Motor neuron (in vitro differentiated cells): ENCODE results near the gene RCVRN. TPM values are rescaled to one million over a fixed set of nuclear protein-coding genes. Genes with fewer than 3 reads are reported as not detected.

ENCODE experiments used
- ATAC-seq, 8 experiments: fragments of 200-7000 bp; cut with Tn5 transposase; replicated peaks in 6 of 8; 2 replicates each; pipeline ENCODE4 v1.8.0; 2021; ENCODE audit warnings: mild to moderate bottlenecking in 8 of 8, moderate library complexity in 8 of 8
- H3K27ac ChIP-seq, 2 donors: fragments of 250-450 bp; sonication (Bioruptor Pico); 2 replicates each; pipeline ENCODE4 v1.9.0; 2021; ENCODE audit warnings: antibody characterized with exemption in 2 of 2, mild to moderate bottlenecking in 2 of 2, moderate library complexity in 1 of 2
- H3K4me1 ChIP-seq, 2 donors: fragments of 250-450 bp; sonication (Bioruptor Pico); replicated peaks in 1 of 2; 2 replicates each; pipeline ENCODE4 v1.6.1; 2021; ENCODE audit warnings: antibody characterized with exemption in 2 of 2, mild to moderate bottlenecking in 2 of 2, moderate library complexity in 1 of 2
- H3K4me3 ChIP-seq, 5 donors: fragments of 250-450 bp; sonication (Bioruptor Pico); 2 replicates each; pipeline ENCODE4 v1.9.0; 2021; ENCODE audit warnings: antibody characterized with exemption in 5 of 5, mild to moderate bottlenecking in 5 of 5, moderate library complexity in 4 of 5
- WGBS, 10 experiments: fragments of 450-650 bp; shearing (Covaris generic); methylation state at CpG; one replicate each; pipeline ENCODE4 v1.0.0; 2022; 5-methylcytosine and 5-hydroxymethylcytosine counted together
- in situ Hi-C, 9 experiments: fragments of 400-800 bp; cut with MboI; loops; one replicate each; pipeline ENCODE4 v1.15.0; 2021; ENCODE audit warnings: low sequenced_read_pairs in 9 of 9, low pct_unique_long_range_greater_than_20kb in 2 of 9; ENCODE audit not compliant: unreplicated experiment in 9 of 9
- total RNA-seq, 8 experiments: library from RNA; unstranded; fragments of 300-600 nt; gene quantifications; 2 replicates each; pipeline versions ENCODE4 v1.2.3 to v1.2.4, GENCODE V29; 2022

The RCVRN gene
- total RNA-seq, 8 experiments from 2014 or later = 0.05 to 1.5 (median 0.29) TPM; not detected in 1

DNA sequence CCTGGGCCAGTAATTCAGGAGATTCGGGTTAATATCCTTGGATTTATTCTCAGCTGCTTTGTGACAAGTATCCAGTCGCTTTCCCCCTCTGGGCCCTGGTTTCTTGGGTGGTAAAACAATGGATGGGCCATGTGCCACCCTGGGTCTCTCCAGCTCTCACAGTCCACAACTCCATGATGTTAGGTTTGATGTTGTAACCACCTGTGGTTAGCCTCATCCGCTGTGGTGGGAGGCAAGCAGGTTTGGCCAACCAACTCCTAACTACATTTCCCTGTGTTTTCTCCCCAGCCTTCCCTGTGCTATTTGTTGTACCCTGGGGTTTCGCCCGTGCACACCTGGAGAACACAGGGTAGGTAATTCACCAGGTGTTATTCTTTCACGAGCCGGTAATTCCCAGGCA, 44.2 kb downstream of the RCVRN start:
- Histone ChIP-seq H3K4me3 (no peak overlapping the region), H3K27ac (no peak overlapping the region), H3K4me1 (no peaks in the 10 kb centered on the region)
- ATAC-seq = no peak
- in situ Hi-C loops = no loop called here
- WGBS, 10 experiments = 17 to 100% (median 67%) methylated on average over 2 to 6 of the region's 7 CpGs; no CpG with 5 or more reads in 2 of the 10 experiments

DNA sequence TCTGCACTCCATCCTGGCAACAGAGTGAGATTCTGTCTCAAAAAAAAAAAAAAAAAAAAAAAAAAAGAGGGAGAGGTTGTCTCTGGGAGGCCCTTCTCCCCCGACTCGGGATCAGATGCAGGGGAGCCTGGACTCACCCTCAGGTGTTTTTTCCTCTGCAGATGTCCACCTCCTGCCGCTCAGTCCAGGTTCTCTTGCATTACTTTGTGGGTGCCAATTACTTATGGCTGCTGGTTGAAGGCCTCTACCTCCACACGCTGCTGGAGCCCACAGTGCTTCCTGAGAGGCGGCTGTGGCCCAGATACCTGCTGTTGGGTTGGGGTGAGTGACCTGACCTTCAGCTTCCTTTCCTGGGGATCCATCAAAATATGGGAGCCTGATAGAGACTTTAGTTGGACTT, 45.3 kb downstream of the RCVRN start:
- H3K4me1 ChIP-seq = no peaks in the 10 kb centered on the region
- in situ Hi-C loops = no loop called here
- no peak overlapping the region for H3K4me3 ChIP-seq
- ATAC-seq = no peak
- H3K27ac ChIP-seq = no peak overlapping the region
- 0 to 85% (median 75%) methylated on average over 2 to 4 of the region's 5 CpGs; no CpG with 5 or more reads in 7 of the 10 experiments for WGBS, 10 experiments

DNA sequence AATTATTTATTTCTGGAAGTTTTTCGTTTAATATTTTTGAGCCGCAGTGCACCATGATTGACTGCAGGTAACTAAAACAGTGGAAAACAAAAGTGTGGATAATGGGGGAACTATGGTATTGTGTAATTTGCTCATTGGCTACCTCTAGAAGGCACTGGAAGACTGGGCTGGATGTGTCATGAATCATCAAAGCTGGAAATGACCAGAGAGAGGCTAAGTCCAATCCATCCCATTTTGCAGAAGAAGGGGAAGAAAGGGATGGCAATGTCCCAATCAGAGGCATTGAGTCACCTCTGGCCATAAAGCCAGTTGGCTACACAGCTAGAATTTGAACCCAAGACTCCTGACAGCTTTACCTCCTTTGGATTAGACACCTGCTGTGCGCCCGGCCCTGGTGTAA, 50.0 kb downstream of the RCVRN start:
- Histone ChIP-seq H3K4me1 (no peaks in the 10 kb centered on the region), H3K27ac (no peak overlapping the region), H3K4me3 (no peak overlapping the region)
- no peak for ATAC-seq
- in situ Hi-C loops = no loop called here
- 67 to 94% (median 87%) methylated on average over 2 to 4 of the region's 4 CpGs; no CpG with 5 or more reads in 1 of the 10 experiments for WGBS, 10 experiments

DNA sequence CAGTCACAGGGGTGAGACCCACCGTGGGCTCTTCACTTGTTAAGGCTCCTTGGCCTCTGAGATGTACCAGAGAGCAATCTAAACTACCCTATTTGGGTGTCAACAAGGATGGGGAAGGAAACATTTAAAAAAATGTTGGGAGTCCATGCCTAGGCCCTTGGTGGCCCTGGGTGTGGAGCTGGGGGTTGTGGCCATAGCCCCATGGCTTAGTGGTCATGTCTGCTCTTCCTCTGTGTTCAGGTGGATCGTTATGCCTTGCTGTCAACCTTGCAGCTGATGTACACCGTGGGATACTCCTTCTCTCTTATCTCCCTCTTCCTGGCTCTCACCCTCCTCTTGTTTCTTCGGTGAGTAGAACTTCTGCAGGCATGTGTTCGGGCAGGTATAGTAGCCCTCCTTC, 50.8 kb downstream of the RCVRN start:
- no peaks in the 10 kb centered on the region for H3K4me1 ChIP-seq
- H3K27ac ChIP-seq = no peak overlapping the region
- 0 to 67% (median 33%) methylated on average over 1 to 5 of the region's 5 CpGs; no CpG with 5 or more reads in 1 of the 10 experiments for WGBS, 10 experiments
- ATAC-seq = no peak
- H3K4me3 ChIP-seq = no peak overlapping the region
- in situ Hi-C loops = no loop called here

DNA sequence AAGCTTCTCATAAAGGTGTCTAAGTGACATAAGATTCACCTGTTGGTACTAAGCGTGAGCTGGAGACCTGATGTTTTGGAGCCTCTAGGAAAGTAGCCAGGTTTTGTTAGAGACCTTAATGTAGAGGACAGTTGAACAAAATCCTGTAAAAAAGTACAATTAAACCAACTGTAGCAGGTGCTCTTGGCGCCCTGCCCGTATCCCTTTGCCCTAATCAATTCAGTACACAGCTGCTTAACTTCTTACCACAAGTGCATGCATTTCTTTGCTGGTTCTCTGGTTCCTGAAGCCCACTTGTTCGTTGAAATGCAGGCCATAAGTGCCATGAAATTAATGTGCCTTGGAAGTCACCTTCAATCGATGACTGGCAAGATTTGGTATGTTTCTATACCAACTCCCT, 54.9 kb downstream of the RCVRN start:
- WGBS, 10 experiments = 22 to 100% (median 71%) methylated on average over 1 to 5 of the region's 5 CpGs
- in situ Hi-C loops = no loop called here
- no peak for ATAC-seq
- no peak overlapping the region for H3K4me3 ChIP-seq
- H3K4me1 ChIP-seq = no peaks in the 10 kb centered on the region
- no peak overlapping the region for H3K27ac ChIP-seq

Other genes with a start within 250 kb of the RCVRN start
- not detected for gene DHRS7C, start 113.7 kb downstream of the RCVRN start, total RNA-seq
- gene GSG1L2, start 83.2 kb downstream of the RCVRN start, total RNA-seq = not detected
- under 1 TPM in 6 of 8 experiments, not detected in 2; 0.09 to 0.52 (median 0.14) TPM for gene GLP2R, start 79.3 kb downstream of the RCVRN start, total RNA-seq